Measurements from ENCODE around the gene PTPRE. TPM values are rescaled to one million over a fixed set of nuclear protein-coding genes. Genes with fewer than 3 reads are reported as not detected.

Gene PTPRE
- polyA plus RNA-seq, 1 donor (not counting 4 experiments of a cell fraction or from before 2014, with no cell fraction given), result 15.1 TPM

- dilution Hi-C loops (cut with MboI; ENCODE audit: extremely low pct_ligation_motif_present, low sequenced_read_pairs), result no loop called here
- H3K27me3 ChIP-seq (ENCODE audit: control insufficient read depth, extremely low read depth, insufficient read depth, low read length), result no peaks in the 10 kb centered on the region
- H3K9me3 ChIP-seq (ENCODE audit: control insufficient read depth, low read depth, low read length), result no peaks in the 10 kb centered on the region
- no peak overlapping the region for H3K4me3 ChIP-seq (ENCODE audit: control insufficient read depth in 2 of 3, extremely low read depth in 1 of 3, insufficient read depth in 2 of 3, low read depth in 1 of 3, low read length in 3 of 3)
- no peaks in the 10 kb centered on the region for H3K9me1 ChIP-seq (ENCODE audit: control insufficient read depth, extremely low read depth, insufficient read depth, low read length)
- FAIRE-seq (no peak), DNase-seq (ENCODE audit: low read depth, low spot score) (no peak)
- peak in 2 of 3 experiments; percentile 24 to 38 for TF ChIP-seq CTCF (optimal IDR thresholded peaks at IDR 0.05 in 1 of 3, IDR thresholded peaks at IDR 0.05 in 1 of 3, conservative IDR thresholded peaks at IDR 0.05 in 1 of 3; ENCODE audit: extremely low read depth in 1 of 3, insufficient read depth in 2 of 3, low read length in 3 of 3)
- no peak for TF ChIP-seq EZH2 (IDR thresholded peaks at IDR 0.05; ENCODE audit: low read length)
- no peaks in the 10 kb centered on the region for H3K4me1 ChIP-seq (ENCODE audit: control insufficient read depth, extremely low read depth, insufficient read depth, low read length)
- peaks cover 2% of the 10 kb centered on the region for H4K20me1 ChIP-seq (ENCODE audit: control insufficient read depth, extremely low read depth, insufficient read depth, low read length)
- no peak overlapping the region for H3K9ac ChIP-seq (ENCODE audit: control insufficient read depth, extremely low read depth, insufficient read depth, low read length)
- peaks cover 27% of the 10 kb centered on the region for H3K79me2 ChIP-seq (ENCODE audit: control insufficient read depth, insufficient read depth, low read length)
- peaks cover 2 to 30% of the 10 kb centered on the region in 2 experiments for H3K36me3 ChIP-seq (ENCODE audit: control insufficient read depth in 2 of 2, extremely low read depth in 1 of 2, insufficient read depth in 2 of 2, low read length in 2 of 2)
- no peak overlapping the region for H2AFZ ChIP-seq (ENCODE audit: control insufficient read depth, low read length)
- no peak overlapping the region for H3K27ac ChIP-seq (ENCODE audit: control insufficient read depth, insufficient read depth, low read length)
- no peak overlapping the region for H3K4me2 ChIP-seq (ENCODE audit: control insufficient read depth, extremely low read depth, insufficient read depth, low read depth, low read length)
Measured at GRCh38 chr10:128116851-128117615, 210.1 kb downstream of the PTPRE start.

DNA sequence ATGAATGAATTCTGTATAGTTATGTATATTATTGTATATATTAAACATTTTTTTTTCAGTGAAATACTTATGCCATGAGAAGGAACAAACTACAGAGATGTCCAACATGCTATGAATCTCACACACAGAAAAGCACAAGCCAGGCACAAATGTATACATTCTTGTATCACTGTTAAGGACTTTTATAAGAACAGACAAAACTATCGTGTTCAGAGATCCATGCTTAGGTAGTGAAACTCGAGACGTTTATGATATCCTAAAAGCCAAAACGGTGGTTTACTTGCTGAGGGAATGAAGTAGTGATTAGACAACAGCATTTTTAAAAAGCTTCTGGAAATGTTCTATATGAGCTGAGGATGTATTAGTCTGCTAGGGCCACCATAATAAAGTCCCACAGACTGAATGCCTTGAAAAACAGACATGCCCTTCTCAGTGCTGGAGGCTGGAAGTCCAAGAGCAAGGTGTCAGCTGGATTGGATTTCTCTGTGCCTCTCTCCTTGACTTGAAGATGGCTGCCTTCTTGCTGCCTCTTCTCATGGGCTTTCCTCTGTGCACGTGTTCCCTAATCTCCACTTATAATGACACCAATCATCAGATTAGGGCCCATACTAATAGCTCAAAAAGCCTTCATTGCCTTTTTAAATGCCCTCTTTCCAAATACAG lies 215.0 kb downstream of the PTPRE start:
- no peak overlapping the region for H3K27ac ChIP-seq (ENCODE audit: control insufficient read depth, insufficient read depth, low read length)
- no peaks in the 10 kb centered on the region for H3K27me3 ChIP-seq (ENCODE audit: control insufficient read depth, extremely low read depth, insufficient read depth, low read length)
- H3K9ac ChIP-seq (ENCODE audit: control insufficient read depth, extremely low read depth, insufficient read depth, low read length), result no peak overlapping the region
- no peak overlapping the region for H3K4me3 ChIP-seq (ENCODE audit: control insufficient read depth in 2 of 3, extremely low read depth in 1 of 3, insufficient read depth in 2 of 3, low read depth in 1 of 3, low read length in 3 of 3)
- DNase-seq (ENCODE audit: low read depth, low spot score) (no peak), FAIRE-seq (no peak)
- no peak overlapping the region for H2AFZ ChIP-seq (ENCODE audit: control insufficient read depth, low read length)
- peaks cover 66% of the 10 kb centered on the region for H3K79me2 ChIP-seq (ENCODE audit: control insufficient read depth, insufficient read depth, low read length)
- TF ChIP-seq EZH2 (IDR thresholded peaks at IDR 0.05; ENCODE audit: low read length) (no peak), CTCF (optimal IDR thresholded peaks at IDR 0.05 in 1 of 3, IDR thresholded peaks at IDR 0.05 in 1 of 3, conservative IDR thresholded peaks at IDR 0.05 in 1 of 3; ENCODE audit: extremely low read depth in 1 of 3, insufficient read depth in 2 of 3, low read length in 3 of 3) (no peak)
- H3K9me1 ChIP-seq (ENCODE audit: control insufficient read depth, extremely low read depth, insufficient read depth, low read length), result no peaks in the 10 kb centered on the region
- dilution Hi-C loops (cut with MboI; ENCODE audit: extremely low pct_ligation_motif_present, low sequenced_read_pairs), result no loop called here
- peaks cover 6% of the 10 kb centered on the region for H4K20me1 ChIP-seq (ENCODE audit: control insufficient read depth, extremely low read depth, insufficient read depth, low read length)
- peaks cover 14% of the 10 kb centered on the region for H3K4me1 ChIP-seq (ENCODE audit: control insufficient read depth, extremely low read depth, insufficient read depth, low read length)
- H3K9me3 ChIP-seq (ENCODE audit: control insufficient read depth, low read depth, low read length), result no peaks in the 10 kb centered on the region
- H3K4me2 ChIP-seq (ENCODE audit: control insufficient read depth, extremely low read depth, insufficient read depth, low read depth, low read length), result no peak overlapping the region
- H3K36me3 ChIP-seq (ENCODE audit: control insufficient read depth in 2 of 2, extremely low read depth in 1 of 2, insufficient read depth in 2 of 2, low read length in 2 of 2), result peaks cover 0 to 17% of the 10 kb centered on the region in 2 experiments

Data from keratinocyte (primary cell).